ENCODE data around the gene ESD. TPM values are rescaled to one million over a fixed set of nuclear protein-coding genes. Genes with fewer than 3 reads are reported as not detected.

The ESD gene
- total and polyA plus RNA-seq, 10 of the 15 experiments (the other 5 are each of a cell fraction or from before 2014, with no cell fraction given) = 105 to 387 (median 195) TPM

DNA sequence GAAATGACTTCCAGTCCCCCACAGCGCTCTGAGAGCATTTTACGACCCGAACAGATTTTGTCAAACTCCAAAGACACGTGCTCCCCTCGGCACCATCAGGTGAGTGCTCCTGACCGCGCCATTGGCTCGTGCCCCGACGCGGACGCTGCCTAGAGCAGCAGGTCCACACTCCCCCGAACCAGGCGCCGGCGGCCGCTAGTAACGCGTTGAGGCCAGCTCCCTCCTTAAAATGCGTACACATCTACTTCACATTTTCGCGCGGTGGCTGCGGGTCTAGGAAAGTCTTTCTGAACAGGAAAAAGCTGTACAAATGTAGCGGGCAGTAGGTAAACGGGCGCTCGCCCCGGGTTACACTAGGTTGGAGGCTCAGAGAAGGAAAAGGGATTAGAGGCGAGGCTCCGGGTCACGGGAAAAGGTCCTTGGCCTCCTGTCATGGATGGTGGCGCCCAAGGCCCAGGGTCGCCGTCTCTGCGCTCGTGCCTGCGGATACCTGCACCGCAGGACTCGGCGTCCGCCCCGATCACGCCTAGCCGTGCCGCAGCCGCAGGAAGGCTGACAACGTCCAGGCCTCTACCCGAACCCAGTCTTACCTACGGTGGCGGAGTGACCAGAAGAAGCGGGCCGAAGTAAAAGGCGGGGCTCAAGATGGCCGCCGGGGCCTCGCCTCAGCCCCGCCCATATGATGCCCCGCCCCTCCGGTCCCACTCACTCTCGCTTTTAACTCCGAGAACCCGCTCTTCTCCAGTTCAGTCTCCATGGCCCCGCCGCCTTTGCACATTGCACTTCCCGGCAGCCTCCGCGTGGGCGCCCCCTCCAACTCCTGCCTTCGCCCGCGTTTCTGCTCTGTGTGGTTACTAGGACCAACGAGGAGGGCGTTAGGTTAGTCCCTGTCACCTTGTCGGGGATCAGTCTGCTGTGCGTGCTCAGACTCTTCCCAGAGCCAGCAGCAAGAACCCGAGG is at the start of gene ESD (continued):
- TF ChIP-seq, protein P1, sequence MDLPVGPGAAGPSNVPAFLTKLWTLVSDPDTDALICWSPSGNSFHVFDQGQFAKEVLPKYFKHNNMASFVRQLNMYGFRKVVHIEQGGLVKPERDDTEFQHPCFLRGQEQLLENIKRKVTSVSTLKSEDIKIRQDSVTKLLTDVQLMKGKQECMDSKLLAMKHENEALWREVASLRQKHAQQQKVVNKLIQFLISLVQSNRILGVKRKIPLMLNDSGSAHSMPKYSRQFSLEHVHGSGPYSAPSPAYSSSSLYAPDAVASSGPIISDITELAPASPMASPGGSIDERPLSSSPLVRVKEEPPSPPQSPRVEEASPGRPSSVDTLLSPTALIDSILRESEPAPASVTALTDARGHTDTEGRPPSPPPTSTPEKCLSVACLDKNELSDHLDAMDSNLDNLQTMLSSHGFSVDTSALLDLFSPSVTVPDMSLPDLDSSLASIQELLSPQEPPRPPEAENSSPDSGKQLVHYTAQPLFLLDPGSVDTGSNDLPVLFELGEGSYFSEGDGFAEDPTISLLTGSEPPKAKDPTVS (IDR thresholded peaks at IDR 0.05; ENCODE audit: low read depth, low read length) = no peak
- TF ChIP-seq, protein P2, sequence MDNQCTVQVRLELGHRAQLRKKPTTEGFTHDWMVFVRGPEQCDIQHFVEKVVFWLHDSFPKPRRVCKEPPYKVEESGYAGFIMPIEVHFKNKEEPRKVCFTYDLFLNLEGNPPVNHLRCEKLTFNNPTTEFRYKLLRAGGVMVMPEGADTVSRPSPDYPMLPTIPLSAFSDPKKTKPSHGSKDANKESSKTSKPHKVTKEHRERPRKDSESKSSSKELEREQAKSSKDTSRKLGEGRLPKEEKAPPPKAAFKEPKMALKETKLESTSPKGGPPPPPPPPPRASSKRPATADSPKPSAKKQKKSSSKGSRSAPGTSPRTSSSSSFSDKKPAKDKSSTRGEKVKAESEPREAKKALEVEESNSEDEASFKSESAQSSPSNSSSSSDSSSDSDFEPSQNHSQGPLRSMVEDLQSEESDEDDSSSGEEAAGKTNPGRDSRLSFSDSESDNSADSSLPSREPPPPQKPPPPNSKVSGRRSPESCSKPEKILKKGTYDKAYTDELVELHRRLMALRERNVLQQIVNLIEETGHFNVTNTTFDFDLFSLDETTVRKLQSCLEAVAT (IDR thresholded peaks at IDR 0.05) = no peak; the same call in 1 of the 2 replicates
- TF ChIP-seq ZNF24 (IDR thresholded peaks at IDR 0.05) (no peak), BHLHE40 (IDR thresholded peaks at IDR 0.05; ENCODE audit: borderline replicate concordance in 1 of 2, low read depth in 2 of 2, low read length in 1 of 2) (peak; percentile 65 to 79; a peak in 3 of 4 replicates), ZZZ3 (IDR thresholded peaks at IDR 0.05; ENCODE audit: control insufficient read depth, insufficient read length, low read depth) (no peak), ZNF622 (IDR thresholded peaks at IDR 0.05) (no peak), RAD51 (IDR thresholded peaks at IDR 0.05) (peak; percentile 96), MTA3 (IDR thresholded peaks at IDR 0.05; ENCODE audit: borderline replicate concordance, low read length) (no peak; the same call in 1 of the 2 replicates), BCL11A (IDR thresholded peaks at IDR 0.05; ENCODE audit: low read depth, low read length) (no peak)
- TF ChIP-seq, protein P3, sequence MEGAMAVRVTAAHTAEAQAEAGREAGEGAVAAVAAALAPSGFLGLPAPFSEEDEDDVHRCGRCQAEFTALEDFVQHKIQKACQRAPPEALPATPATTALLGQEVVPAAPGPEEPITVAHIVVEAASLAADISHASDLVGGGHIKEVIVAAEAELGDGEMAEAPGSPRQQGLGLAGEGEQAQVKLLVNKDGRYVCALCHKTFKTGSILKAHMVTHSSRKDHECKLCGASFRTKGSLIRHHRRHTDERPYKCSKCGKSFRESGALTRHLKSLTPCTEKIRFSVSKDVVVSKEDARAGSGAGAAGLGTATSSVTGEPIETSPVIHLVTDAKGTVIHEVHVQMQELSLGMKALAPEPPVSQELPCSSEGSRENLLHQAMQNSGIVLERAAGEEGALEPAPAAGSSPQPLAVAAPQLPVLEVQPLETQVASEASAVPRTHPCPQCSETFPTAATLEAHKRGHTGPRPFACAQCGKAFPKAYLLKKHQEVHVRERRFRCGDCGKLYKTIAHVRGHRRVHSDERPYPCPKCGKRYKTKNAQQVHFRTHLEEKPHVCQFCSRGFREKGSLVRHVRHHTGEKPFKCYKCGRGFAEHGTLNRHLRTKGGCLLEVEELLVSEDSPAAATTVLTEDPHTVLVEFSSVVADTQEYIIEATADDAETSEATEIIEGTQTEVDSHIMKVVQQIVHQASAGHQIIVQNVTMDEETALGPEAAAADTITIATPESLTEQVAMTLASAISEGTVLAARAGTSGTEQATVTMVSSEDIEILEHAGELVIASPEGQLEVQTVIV (IDR thresholded peaks at IDR 0.05; ENCODE audit: borderline replicate concordance, partially characterized antibody) = no peak
- TF ChIP-seq, protein P4, sequence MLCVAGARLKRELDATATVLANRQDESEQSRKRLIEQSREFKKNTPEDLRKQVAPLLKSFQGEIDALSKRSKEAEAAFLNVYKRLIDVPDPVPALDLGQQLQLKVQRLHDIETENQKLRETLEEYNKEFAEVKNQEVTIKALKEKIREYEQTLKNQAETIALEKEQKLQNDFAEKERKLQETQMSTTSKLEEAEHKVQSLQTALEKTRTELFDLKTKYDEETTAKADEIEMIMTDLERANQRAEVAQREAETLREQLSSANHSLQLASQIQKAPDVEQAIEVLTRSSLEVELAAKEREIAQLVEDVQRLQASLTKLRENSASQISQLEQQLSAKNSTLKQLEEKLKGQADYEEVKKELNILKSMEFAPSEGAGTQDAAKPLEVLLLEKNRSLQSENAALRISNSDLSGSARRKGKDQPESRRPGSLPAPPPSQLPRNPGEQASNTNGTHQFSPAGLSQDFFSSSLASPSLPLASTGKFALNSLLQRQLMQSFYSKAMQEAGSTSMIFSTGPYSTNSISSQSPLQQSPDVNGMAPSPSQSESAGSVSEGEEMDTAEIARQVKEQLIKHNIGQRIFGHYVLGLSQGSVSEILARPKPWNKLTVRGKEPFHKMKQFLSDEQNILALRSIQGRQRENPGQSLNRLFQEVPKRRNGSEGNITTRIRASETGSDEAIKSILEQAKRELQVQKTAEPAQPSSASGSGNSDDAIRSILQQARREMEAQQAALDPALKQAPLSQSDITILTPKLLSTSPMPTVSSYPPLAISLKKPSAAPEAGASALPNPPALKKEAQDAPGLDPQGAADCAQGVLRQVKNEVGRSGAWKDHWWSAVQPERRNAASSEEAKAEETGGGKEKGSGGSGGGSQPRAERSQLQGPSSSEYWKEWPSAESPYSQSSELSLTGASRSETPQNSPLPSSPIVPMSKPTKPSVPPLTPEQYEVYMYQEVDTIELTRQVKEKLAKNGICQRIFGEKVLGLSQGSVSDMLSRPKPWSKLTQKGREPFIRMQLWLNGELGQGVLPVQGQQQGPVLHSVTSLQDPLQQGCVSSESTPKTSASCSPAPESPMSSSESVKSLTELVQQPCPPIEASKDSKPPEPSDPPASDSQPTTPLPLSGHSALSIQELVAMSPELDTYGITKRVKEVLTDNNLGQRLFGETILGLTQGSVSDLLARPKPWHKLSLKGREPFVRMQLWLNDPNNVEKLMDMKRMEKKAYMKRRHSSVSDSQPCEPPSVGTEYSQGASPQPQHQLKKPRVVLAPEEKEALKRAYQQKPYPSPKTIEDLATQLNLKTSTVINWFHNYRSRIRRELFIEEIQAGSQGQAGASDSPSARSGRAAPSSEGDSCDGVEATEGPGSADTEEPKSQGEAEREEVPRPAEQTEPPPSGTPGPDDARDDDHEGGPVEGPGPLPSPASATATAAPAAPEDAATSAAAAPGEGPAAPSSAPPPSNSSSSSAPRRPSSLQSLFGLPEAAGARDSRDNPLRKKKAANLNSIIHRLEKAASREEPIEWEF (IDR thresholded peaks at IDR 0.05; ENCODE audit: insufficient replicate concordance, low read depth, low read length) = no peak
- TF ChIP-seq, protein P5, sequence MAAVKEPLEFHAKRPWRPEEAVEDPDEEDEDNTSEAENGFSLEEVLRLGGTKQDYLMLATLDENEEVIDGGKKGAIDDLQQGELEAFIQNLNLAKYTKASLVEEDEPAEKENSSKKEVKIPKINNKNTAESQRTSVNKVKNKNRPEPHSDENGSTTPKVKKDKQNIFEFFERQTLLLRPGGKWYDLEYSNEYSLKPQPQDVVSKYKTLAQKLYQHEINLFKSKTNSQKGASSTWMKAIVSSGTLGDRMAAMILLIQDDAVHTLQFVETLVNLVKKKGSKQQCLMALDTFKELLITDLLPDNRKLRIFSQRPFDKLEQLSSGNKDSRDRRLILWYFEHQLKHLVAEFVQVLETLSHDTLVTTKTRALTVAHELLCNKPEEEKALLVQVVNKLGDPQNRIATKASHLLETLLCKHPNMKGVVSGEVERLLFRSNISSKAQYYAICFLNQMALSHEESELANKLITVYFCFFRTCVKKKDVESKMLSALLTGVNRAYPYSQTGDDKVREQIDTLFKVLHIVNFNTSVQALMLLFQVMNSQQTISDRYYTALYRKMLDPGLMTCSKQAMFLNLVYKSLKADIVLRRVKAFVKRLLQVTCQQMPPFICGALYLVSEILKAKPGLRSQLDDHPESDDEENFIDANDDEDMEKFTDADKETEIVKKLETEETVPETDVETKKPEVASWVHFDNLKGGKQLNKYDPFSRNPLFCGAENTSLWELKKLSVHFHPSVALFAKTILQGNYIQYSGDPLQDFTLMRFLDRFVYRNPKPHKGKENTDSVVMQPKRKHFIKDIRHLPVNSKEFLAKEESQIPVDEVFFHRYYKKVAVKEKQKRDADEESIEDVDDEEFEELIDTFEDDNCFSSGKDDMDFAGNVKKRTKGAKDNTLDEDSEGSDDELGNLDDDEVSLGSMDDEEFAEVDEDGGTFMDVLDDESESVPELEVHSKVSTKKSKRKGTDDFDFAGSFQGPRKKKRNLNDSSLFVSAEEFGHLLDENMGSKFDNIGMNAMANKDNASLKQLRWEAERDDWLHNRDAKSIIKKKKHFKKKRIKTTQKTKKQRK (IDR thresholded peaks at IDR 0.05; ENCODE audit: low read depth, low read length) = no peak
